Breast epithelium (tissue), 3 donors: ENCODE results near the gene HOXD12.

Source experiments
- CTCF ChIP-seq, 3 donors: fragments of 450-650 bp; IDR thresholded peaks; one replicate each; pipeline ENCODE4 v1.5.1; 2016 to 2017; ENCODE audit warnings: antibody characterized with exemption in 3 of 3, mild to moderate bottlenecking in 3 of 3, moderate library complexity in 3 of 3
- POLR2A ChIP-seq: fragments of 450-650 bp; IDR thresholded peaks from one replicate; pipeline ENCODE4 v1.6.1; 2016; ENCODE audit warnings: antibody characterized with exemption, mild to moderate bottlenecking, moderate library complexity

DNA sequence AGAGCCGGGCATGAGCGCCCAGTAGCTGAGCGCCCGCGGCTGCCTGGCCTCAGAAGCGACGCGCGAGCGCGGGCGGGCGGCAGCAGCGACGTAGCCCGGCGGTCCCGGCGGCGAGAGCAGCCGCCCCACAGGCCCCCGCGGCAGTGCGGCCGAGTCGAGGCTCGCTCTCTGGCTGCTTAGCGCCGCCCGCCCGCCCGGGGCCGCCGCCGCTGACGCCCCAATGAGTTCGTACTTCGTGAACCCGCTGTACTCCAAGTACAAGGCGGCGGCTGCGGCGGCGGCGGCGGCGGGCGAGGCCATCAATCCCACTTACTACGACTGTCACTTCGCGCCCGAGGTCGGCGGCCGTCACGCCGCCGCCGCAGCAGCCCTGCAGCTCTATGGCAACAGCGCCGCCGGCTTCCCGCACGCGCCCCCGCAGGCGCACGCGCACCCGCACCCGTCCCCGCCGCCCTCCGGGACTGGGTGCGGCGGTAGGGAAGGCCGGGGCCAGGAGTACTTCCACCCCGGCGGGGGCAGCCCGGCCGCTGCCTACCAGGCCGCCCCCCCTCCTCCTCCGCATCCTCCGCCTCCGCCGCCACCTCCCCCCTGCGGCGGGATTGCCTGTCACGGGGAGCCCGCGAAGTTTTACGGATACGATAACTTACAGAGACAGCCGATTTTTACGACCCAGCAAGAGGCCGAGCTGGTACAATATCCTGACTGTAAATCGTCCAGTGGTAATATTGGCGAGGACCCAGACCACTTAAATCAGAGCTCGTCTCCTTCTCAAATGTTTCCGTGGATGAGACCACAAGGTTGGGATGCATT, 30.8 kb downstream of the HOXD12 start:
- TF ChIP-seq POLR2A (no peak), CTCF (IDR thresholded peaks at IDR 0.05) (no peak)
